ENCODE data around the gene PET100.
"Not testable (repeated sequence)": the region's sequence is repeated elsewhere in the genome, so short reads cannot be mapped to it uniquely, and the experiment has no call there.

Gene PET100

DNA sequence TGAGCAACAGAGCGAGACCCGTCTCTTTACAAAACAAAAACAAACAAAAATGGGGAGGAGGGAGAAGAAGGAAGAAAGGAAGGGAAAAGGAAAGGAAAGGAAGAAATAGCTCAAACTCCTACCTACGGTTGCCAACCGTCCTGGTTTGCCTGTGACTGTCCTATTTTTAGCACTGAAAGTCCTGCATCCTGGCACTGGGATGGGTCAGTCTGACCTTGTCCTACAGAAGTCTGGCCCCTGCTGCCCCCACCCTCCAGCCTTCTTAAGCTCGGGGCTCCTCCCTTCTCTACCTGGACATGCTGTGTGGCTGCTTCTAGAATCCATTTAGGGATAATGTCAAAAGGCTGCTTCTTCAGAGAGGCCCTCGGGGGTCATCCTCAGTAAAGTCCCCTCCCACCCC lies 6.1 kb downstream of the PET100 start:
- no peak for FAIRE-seq

DNA sequence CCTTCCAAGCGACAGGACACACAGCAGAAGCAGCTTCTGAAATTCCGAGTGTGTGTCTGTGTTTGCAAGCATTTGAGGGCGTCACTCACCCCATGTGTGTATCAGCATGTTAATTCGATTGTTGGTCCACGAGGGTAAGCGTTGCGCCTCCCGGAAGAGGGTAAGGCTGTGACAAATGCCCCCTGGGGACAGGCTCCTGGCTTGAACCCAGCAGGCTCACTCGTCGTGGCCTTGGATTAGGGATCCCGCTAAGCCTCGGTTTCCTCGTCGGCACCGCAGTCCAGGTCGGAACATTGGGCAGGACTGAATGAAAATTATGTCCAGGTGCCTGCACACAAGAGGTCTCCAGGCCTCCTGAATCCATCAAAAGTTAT lies 6.7 kb downstream of the PET100 start:
- FAIRE-seq: no peak

DNA sequence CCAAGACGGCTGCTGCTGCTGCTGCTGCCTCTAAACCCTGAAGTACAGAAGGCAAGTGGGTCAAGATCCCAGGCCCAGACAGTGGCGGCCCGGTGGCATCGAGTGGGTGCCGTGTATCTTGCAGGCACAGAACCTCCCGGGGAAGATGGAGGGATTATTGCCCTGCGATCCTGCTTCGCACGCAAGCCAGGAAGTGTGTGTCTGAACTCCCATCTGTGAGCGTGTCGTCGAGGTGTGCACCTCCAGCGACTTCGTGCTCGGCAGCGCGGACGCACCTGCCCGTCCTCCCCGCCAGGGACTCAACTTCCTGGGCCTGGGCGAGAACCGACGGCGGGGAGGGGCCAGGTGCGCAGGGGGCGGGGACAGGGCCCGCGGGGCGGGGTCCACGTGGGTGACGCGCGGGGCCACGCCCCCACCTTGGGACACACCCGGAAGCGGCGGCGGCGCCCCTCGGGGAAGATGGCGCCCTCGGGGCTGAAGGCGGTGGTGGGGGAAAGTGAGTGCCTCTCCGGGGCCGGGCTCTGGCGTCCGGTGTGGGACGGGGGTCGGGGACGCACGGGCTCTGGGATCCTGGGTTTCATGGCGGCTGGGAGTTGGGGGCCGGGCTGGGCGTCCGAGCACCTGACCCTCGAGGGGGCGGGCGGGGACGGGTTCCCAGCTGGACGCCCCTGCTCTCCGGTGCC lies 7.2 kb downstream of the PET100 start, which contains the start of gene STXBP2:
TSS of gene STXBP2 (plus strand) at position 420 of the 683 bp plus-strand sequence. CDS start at position 460, 40 bp downstream.
- no peak for FAIRE-seq

DNA sequence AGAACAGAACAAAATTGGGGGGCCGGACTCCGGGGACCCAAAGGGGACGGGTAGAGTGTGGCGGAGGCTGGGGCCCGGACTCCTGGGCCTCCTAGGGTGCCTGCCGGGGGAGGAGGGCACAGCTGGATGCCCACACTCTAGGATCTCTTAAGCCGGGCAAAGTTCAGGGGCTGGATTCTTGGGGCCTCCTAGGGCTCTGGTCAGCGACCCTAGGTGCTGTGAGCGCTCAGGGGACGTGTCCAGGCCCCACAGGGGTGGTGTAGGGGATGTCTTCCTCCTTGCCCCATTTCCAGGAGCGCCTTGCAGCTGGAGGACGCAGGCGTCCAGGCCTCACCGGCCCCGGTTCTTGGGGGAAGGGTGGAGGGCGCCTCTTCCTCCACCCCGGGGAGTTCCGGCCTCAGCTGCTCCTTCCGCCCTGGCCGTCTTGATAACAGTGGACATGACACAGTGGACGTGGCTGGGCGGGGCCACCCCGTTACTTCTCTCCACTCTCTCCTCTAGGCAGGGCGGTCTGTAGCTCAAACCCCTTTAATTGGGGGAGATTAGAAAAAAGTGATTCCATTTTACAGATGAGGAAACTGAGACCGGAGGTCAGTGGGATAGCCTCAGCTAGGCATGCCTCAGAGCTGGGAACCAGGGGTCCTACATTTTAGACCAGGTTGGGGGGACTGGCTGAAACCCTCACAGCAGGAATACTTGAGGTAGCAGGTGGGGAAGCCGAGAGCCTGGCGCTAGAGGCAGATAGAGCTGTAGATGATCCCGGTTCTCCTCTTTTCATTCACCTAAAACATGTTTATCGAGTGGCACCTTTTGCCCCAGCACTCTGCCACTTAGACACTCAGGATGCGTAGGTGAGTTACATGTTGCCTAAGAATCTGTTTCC lies 8.0 kb downstream of the PET100 start:
- FAIRE-seq: no peak

DNA sequence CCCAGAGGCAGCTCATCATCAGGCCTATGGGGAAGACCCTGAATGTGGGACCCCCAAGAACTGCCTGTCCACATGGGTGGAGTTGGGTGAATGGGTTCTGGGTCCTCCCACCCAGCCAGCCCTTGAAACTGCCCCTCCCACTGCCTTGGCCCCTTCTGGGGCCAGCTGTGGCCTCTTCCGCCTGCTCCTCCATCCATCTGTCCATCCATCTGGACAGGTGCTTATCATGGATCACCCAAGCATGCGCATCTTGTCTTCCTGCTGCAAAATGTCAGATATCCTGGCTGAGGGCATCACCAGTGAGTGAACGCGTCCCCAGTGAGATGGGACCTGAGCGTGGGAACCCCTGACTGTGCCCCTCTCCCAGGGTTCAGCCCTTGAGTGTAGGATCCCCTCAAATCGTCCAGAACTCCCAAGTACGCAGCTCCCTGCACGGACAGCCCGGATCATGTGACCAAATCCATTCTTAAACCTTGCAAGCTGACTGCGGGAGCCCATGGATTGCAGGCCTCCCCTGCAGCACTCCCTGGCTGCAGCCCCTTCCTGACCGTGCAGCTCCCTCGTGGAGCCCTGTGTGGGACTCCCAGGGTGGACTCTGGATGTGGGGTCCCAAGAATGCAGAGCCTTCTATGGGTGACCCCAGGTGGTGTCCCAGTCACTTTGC lies 9.3 kb downstream of the PET100 start:
- no peak for FAIRE-seq

DNA sequence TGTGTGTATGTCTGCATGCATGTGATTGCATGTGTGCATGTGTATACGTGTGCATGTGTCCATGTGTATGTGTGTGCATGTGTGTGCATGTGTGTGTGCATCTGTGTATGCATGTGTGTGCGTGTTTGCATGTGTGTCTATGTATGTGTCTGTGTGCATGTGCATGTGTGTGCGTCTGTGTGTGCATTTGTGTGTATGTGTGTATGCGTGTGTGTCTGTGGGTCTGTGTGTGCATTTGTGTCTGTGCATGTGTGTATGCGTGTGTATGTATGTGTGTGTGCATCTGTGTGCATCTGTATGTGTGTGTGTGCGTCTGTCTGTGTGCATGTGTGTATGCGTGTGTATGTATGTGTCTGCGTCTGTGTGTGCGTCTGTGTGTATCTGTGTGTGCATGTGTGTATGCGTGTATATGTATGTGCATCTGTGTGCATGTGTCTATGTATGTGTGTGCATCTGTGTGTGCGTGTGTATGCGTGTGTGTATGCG lies 10.3 kb downstream of the PET100 start:
- no peak for FAIRE-seq

DNA sequence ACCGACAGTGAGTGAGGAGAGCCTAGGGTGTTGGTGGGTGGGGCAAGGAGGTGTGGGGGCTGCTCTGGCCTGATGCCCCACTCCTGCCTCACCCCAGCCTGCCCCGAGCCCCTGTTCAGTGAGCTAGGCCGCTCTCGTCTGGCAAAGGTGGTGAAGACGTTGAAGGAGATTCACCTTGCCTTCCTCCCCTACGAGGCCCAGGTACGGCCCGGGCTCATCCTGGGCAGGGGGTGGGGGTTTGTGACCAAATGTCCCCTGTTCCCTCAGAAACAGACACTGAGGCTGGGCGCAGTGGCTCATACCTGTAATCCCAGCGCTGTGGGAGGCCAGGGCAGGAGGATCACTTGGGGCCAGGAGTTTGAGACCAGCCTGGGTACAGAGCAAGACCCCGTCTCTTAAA lies 11.2 kb downstream of the PET100 start:
- FAIRE-seq: no peak

DNA sequence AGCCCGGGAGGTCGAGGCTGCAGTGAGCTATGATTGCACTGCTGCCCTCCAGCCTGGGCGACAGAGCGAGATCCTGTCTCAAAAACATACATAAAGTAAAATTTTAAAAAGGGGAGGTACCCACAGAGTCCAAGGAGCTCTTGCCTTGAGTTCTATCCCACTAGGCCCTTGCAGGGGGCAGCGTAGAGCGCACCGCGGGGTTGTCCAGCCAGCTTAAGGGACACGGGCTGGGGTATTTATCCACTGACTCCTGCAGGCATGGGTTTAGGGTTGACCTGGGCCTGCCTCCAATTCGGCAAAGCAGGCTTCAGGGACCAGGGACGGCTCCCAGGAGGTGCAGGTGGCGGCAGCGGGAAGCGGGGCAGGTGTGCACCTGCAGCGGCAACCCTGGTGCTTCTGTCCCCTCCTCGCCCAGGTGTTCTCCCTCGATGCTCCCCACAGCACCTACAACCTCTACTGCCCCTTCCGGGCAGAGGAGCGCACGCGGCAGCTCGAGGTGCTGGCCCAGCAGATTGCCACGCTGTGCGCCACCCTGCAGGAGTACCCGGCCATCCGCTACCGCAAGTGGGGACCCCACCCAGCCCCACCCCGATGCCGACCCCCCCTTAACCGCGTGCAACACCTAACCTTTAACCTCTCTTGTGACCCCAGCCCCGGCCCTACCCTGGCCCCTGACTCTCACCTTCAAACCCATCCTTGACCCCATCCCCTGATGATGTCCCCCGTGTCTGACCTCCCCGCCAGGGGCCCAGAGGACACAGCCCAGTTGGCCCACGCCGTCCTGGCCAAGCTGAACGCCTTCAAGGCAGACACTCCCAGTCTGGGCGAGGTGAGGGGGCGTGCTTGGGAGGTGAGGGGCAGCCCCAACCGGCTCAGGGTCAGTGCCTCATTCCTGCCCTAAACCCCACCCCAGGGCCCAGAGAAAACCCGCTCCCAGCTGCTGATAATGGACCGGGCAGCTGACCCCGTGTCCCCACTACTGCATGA lies 12.0 kb downstream of the PET100 start:
- no peak for FAIRE-seq

DNA sequence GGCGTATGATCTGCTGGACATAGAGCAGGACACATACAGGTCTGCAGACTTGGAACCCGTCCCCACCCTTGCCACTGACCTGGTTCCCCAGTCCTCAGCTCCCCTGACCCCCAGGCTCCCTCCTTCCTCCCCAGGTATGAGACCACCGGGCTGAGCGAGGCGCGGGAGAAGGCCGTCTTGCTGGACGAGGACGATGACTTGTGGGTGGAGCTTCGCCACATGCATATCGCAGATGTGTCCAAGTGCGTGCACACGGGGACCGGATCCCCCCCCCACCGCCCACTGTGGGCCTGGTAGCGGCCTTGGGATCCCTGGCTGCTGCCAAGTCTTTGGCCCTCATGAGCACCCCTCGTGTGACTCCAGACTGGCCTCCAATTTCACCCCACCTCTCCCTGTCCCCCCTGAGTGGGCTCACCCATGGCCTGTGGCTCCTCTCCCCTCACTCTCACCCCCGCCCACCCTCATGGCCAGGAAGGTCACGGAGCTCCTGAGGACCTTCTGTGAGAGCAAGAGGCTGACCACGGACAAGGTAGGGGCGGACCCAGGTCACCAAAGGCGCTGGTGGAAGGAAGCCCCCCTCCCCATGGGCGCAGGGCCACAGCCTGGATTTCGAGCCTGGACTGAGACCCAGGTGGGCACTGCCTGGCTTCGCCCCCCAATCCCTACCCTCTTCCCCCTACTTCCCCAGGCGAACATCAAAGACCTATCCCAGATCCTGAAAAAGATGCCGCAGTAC lies 12.9 kb downstream of the PET100 start:
- FAIRE-seq: no peak

DNA sequence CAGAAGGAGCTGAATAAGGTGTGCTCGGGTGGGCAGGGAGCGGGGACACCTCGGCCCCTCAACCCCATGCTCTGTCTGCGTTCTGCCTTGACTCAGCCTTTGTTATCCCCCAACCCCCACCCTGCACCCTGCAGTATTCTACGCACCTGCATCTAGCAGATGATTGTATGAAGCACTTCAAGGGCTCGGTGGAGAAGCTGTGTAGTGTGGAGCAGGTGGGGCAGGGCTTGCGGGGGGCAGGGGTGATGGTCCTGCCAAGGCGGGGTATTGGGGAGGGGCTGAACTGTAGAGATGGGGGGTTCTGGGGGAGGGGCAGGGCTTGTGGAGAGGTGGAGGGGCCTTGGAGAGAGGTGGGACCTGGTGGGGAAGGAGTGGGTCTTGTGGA lies 13.4 kb downstream of the PET100 start:
- FAIRE-seq: no peak

DNA sequence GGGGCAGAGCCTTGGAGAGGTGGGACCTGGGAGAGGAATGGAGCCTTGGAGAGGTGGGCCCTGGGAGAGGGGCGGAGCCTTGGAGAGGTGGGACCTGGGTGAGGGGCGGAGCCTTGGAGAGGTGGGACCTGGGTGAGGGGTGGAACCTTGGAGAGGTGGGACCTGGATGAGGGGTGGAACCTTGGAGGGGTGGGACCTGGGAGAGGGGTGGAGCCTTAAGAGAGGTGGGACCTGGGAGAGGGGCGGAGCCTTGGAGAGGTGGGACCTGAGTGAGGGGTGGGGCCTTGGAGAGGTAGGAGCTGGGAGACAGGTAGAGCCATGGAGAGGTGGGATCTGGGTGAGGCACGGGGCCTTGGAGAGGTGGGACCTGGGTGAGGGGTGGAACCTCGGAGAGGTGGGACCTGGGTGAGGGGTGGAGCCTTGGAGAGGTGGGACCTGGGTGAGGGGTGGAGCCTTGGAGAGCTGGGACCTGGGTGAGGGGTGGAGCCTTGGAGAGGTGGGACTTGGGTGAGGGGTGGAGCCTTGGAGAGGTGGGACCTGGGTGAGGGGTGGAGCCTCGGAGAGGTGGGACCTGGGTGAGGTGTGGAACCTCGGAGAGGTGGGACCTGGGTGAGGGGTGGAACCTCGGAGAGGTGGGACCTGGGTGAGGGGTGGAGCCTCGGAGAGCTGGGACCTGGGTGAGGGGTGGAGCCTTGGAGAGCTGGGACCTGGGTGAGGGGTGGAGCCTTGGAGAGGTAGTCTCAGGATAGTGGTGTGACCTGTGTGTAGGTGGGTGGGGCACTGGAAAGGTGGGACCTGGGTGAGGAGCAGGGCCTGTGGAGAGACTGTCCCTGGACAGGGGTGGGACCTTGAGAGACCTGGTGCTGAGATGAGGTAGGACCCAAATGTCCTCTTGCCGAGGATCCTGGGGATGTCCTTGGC lies 14.3 kb downstream of the PET100 start:
- not testable (repeated sequence) for FAIRE-seq

DNA sequence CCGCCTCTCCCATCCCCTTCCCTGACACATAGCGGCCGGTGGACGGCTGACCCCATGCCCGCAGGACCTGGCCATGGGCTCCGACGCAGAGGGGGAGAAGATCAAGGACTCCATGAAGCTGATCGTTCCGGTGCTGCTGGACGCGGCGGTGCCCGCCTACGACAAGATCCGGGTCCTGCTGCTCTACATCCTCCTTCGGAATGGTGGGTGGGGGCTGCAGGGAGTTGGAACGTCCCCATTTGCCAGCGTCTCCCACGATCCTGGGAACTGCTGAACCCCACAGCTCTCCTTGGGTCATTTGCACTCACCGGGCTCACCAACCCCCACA lies 14.9 kb downstream of the PET100 start:
- no peak for FAIRE-seq

DNA sequence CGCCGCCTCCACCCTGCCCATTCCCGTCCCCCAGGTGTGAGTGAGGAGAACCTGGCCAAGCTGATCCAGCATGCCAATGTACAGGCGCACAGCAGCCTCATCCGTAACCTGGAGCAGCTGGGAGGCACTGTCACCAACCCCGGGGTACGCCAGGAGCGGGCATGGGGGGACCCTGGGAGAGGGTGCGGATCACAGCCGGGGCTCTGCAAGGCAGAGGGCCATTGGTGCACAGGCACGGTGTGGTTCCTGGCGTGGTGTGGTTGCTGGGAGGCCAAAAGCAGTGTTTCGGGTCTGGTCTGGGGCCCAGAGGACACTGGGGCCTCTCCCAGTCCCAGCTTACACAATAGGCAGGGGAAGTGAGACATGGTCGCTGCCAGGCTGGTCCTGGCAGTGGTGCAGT lies 15.6 kb downstream of the PET100 start:
- no peak for FAIRE-seq

DNA sequence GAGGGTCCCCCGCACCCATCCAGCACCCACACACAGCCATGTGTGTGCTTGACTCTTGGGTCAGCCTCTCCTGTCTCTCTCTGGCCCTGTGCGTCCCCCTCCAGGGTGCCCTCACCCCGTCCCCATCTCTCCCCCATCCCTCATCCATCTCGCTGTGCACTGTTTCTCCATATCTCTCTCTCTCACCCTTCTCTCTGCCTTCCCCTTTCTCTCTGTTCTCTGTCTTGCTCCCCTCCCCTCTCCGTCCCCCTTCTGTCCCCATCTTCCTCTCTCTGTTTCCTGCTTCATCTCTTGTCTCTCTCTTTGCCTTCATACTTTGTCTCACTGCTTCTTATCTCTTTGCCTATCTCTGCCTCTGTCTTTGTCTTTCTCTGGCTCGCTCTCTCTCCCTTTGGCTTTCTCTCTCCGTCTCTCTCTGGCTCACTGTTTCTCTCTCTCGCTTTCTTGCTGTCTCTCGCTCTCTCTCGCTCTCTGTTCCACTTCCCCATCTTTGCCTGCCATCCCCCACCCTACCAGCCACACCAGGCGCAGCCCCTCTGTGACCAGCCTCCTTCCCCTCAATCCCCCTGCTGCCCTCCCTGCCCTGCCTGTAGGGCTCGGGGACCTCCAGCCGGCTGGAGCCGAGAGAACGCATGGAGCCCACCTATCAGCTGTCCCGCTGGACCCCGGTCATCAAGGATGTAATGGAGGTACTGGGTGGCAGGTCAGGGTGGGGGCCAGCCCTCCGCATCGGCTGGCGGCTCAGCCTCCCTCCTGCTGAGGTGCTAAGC lies 16.2 kb downstream of the PET100 start:
- FAIRE-seq: no peak

DNA sequence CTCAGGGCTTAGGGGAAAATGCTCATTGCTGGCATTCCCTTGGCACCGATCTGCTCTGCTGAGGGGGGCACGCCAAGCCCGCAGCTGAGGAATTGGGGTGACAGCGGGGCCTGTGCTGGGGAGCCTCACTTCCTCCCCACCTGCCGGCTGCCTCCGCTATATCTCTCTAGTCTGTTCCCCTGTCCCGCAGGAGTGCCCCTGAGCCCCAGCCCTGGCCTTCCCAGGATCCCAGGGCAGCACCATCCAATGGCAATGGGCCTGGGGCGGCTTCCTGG lies 16.8 kb downstream of the PET100 start:
- FAIRE-seq: no peak

DNA sequence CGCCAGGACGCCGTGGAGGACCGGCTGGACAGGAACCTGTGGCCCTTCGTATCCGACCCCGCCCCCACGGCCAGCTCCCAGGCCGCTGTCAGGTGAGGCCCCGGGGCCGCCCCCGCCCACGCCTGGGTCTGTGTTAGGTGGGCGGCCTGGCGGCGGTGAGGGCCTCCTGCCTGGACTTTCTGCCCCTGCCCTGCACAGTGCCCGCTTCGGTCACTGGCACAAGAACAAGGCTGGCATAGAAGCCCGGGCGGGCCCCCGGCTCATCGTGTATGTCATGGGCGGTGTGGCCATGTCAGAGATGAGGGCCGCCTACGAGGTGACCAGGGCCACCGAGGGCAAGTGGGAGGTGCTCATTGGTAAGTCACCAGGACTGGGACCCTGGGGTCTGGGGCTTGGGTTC lies 17.6 kb downstream of the PET100 start:
- FAIRE-seq: no peak

DNA sequence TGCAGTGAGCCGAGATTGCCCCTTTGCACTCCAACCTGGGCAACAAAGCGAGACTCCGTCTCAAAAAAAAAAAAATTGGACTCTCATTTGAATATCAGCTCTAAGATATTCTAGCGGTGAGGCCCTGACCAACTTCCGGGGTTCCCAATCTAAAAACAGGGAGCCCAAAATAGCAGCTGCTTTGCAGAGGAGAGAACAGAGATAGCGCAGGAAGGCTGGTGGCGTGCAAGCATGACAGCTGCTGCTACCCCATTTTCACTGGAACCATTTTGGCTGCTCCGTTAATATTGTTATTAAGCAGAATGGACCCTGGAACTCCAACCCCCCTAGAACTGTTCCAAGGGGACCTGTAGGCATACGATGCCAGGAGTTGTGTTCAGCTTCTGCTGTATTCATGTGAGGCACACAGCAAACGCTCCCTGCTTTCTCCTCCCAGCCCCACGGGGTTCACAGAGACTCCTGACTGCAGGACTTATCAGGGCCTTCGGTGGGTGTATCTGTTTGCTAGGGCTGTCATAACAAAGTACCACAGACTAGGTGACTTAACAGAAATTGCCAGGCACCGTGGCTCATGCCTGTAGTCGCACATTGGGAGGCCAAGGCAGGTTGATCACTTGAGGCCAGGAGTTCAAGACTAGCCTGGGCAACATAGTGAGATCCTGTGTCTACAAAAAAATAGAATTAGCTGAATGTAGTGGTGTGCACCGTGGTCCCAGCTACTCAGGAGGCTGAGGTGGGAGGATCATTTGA lies 18.8 kb downstream of the PET100 start:
- no peak for FAIRE-seq

DNA sequence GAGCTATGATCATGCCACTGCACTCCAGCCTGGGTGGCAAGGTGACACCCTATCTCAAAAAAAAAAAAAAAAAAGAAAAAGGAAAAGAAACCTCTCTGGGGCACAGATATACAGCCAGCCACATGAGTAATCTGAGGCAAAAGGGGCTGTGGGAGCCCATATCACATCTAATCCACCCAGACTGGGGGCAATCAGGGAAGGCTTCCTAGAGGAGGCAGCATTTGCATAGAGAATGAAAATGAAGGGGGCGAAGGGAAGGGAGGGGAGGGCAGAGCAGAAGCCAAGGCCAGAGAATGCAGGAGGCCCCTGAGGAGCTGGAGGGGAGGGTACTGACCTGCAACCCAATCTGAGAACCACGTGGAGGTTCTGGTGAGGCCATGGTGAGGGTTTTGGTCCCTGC lies 20.6 kb downstream of the PET100 start:
- FAIRE-seq: no peak

DNA sequence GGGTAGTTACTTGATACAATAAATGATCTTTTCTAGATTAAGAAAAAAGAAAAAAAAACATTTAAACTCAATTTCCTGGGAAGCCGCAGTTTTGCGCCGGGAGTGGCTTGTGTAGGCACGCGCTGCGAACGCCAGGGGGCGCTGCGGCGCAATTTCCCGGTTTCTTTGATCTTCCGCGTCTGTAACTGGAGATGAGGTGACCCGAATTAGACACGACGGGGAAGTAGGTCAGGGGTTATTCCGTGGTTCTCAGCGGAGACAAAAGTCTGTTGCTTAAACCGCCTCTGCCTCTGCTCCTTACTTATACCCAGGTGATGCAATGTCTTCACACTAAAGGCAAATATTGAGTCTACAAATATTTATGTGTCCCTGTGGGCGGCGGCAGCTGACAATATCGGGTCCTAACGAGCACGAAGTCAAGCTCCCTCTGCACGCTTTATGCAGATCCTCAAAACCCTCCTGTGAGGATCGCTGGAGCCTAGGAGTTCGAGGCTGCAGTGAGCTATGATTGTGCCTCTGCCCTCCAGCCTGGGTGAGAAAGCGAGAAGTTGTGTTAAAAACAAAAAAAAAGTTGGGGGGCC lies 22.6 kb downstream of the PET100 start:
- FAIRE-seq: peak; percentile 89
